NCI-H2227 (cell line): Measurements from ENCODE around the gene GLRA1.
"Not testable (repeated sequence)": the region's sequence is repeated elsewhere in the genome, so short reads cannot be mapped to it uniquely, and the experiment has no call there.

Experiments used
- DNase-seq: peaks from one replicate; lab custom pipeline; 2025; ENCODE audit not compliant: unreplicated experiment; lab: John Stamatoyannopoulos, UW

Gene GLRA1

DNA sequence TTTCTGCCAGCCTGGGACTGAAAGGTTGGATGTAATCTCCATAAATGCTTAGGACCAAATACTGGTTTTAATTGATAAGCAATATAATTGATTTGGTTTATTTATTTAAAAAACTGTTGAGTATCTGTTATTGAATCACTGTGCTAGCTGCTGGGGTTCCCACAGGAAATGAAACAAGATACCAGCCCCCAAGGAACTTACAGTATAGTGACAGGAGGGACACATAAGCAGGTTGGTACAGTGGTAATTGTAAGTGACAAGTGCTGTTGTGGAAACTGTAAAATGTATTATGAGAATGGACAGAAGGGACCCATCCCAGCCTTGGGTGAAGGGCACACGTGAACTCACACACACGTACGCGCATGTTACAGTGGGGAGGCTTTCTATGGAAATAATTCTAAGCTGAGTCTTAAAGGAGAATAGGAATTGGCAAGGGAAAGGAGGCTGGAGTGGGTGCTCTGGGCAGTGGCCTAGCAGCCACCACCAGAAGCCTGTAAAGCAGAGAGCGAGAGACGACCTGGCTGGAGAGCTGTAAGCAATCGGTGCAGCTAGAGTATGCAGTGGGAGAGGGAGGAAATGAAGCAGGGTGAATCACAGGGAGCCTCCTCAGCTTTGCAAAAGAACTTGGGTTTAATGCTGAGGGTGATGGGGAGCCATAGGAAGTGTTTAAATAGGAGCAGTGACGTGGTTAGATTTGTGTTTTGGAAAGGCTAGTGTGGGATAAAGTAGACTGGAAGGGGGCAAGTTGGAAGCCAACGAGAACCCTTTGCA, 39.3 kb downstream of the GLRA1 start:
- no peak for DNase-seq

DNA sequence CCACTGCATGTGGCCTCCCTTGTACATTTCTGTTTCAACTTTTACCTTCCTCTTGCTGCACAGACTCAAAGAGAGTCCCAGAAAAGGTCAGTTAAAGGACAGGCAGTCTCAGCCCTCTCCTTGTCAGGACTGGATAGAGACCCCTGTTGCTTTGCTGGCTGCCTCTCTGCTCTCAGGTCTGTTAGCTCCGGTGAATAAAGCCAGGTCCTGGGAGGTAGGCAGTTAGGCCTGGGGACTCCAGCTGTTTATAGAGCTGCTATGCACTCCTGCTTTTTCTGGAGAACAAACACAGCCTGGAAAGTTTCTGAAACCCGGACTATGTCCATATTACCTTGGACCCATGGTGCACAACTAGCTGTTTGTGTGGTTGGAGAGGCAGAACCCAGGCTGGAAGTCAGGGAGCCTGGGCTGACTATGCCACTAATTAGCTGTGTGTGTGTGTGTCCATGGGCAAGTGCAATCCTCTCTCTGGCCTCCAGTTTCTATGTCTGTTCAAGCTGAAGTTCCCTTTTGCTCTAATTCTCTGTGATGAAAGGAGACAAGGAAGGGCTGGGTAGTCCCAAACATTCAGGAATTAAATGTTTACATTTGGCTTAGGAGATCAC, 42.9 kb downstream of the GLRA1 start:
- DNase-seq, result no peak

DNA sequence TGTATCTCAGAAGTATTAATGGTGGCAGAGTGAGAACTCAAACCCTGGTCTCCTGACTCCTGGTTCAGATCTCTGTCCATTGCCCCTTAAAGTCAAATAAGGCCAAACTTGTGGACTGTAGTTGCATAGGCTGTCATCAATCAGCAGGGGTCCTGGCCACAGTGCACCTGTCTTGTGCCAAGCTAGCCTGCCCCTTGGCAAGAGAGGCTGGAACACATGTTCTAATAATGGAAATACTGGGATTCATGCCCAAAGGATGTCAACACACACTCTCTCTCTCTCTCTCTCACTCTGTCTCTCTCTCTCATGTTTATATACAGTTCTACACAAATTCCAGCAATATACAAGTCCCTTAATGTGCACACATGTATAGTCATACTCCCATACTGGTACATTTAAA, 44.3 kb downstream of the GLRA1 start:
- DNase-seq, result no peak

DNA sequence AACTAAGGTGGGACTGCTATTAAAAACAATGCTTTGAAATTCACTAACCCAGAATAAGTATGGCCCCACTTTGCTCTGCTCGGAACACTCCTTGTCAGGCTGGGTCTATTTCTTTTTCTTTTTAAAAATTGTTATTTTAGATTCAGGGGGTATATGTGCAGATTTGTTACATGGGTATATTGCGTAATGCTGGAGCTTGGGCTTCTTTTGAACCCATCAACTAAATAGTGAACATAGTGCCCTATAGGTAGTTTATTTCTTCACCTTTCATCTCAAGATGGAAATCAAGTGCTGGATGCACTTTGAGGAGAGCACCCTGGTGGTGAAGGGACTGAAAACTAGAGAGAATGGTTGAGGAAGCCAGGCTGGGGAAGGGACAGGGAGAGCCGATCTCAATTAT, 51.0 kb downstream of the GLRA1 start:
- no peak for DNase-seq

DNA sequence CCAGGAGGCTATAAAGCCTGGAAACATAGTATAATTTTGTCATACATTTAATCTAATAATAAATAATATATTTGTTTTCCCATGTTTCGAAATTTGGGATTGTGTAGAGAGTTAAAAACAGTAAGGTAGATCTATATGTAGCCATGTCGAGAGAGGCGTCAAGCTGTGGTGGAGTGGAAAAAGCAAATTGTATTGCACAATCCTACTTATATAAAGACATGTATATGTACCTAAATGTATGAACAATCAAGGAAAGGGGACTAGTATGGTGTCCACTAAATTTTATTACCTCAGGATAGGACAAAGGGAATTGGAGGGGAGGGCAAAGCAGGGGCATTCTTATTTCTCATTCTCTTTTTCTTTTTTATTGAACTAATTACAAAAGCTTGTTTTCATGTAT, 52.0 kb downstream of the GLRA1 start:
- DNase-seq, result no peak

DNA sequence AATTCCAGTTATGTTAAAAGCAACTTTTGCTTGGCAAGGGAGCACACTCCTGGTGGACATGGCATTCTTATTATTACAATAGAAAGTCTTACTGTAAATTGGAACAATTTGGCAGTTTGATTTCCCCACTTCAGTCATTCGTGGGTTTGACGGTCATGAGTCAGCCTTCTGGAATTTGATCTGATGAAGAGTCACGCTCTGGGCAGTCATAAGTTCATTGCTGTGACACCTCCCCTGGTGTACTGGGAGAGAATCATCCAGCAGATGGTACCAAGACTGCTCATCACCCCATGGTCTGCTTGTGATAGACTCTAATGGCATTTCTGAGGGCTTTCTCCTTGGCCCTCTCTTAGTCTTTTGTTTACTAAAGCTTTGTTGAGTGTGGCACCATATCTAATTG, 53.8 kb downstream of the GLRA1 start:
- no peak for DNase-seq

DNA sequence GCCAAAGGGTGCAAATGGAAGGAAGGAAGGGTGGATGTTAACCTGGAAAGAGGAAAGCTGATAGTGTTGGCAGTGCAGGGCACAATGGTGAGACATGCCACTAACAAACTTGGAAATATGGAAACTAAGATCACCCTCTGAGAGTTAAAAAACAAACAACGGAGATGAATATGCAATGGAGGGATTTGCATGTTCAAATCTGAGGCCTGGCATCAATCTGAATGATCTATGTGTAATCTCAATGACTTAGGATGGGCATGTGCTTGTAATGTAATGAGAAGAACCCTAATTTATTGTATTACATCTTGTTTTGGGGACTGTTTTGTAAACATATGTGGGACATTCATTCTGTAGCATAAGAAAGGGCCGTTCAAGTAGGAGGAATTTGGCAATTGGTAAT, 54.4 kb downstream of the GLRA1 start:
- no peak for DNase-seq

DNA sequence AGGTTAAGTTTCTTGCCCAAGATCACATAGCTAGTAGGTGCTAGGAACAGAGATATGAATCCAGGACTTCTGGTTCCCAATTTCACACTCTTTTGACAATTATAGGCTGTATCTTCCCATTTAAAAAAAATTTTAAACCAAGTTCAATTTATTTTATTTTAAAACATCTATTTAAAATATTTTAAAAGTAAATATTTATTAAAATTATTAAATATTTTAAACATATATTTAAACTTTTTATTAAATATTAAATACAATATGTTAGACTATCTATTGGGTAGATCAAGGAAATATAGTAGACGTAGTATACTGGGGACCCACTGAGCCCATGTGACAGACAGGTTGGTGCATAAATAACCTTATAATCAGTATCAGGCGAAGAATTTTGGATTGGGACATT, 54.8 kb downstream of the GLRA1 start:
- no peak for DNase-seq

DNA sequence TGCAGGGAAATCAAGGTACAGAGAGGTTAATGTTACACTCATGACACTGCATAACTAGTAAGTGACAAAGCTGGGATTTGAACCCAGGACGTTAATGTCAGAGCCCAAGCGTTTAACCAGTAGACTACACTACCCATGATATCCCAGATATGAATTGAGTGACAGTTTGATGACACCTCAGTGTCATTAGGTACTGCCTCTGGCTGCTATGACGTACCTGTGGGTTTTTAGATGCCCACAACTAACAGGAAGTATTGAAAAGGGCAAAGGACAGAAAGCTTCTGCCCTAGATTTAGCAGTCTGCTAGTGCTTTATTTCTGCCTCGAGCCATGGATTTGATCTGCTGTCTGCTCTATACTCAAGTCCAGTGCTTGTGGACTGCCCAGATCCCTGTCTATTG, 56.2 kb downstream of the GLRA1 start:
- no peak for DNase-seq

DNA sequence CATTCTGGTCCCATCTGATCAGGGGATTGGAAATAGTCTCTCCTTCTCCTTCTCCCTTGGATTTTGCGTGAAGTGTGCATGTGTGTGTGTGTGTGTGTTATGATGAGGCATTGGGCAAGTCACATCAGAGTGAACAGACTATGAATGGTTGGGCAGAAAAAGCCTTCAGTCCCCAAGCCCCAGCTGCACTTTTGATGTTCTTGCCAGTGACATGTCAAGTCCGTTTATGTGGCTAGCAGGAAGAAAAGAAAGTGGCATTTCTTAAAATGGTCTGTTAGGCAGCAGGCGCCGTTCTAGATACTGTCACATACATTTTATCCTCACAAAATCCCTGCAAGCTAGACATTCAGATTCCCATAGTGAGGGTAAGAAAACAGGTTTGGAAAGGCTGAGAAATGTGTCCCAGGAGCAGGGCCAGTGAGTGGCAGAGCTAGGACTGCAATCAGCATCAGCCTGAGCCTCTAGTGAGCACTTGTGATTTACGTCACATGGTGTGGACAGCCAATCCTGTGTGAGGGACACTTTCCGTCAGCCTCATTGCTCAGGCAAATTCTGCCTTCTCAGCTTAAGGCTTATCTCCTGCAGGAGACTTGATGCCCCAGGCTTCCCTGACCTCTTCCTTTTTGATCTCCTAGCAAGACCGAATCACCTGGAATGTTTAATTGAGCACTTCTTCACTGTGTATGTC, 60.4 kb downstream of the GLRA1 start:
- no peak for DNase-seq

DNA sequence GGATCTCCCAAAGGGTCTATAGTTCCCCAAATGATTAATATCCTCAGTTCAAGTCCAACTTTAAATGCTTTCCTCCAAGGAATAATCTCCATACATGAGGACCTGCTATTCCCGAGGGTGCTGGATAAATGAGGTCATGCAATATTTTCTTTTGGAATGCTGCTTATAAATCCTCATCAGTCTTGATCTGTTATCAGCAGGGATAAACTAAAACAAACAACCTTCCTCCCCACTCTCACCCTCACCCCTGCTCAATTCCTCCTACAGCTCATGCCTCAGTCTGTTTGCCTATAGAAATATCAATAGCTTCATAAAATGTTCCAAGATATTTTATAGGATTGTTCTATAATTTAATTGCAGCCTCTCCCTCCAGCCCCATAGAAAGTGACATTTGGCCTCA, 61.1 kb downstream of the GLRA1 start:
- DNase-seq, result no peak

DNA sequence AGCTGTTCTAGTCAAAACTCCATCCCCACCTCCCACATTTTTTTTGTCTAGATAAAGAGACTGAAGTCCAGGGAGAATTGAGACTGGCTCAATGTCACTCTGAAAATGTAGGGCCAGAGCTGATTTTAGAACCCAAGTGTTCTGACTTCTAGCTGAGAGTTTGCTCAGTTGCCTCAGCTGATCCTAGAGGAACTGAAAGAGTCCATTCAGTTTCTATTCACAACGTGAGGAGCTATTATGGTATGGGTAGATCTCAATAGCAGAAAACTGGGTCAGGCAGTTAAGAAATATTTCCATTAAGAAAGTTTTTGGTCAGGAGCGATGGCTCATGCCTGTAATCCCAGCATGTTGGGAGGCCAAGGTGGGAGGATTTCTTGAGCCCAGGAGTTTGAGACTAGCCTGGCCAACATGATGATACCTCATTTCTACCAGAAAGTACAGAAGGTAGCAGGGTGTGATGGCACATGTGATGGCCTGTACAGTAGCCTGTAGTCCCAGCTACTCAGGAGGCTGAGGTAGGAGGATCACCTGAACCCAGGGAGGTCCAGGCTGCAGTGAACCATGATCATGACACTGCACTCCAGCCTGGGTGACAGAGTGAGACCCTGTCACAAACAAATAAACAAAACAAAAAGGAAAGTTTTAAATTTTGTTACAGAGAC, 61.7 kb downstream of the GLRA1 start:
- no peak for DNase-seq

DNA sequence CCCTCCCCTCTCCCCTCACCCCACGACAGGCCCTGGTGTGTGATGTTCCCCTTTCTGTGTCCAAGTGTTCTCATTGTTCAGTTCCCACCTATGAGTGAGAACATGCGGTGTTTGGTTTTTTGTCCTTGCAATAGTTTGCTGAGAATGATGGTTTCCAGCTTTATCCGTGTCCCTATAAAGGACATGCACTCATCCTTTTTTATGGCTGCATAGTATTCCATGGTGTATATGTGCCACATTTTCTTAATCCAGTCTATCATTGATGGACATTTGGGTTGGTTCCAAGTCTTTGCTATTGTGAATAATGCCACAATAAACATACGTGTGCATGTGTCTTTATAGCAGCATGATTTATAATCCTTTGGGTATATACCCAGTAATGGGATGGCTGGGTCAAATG, 63.8 kb downstream of the GLRA1 start:
- not testable (repeated sequence) for DNase-seq

DNA sequence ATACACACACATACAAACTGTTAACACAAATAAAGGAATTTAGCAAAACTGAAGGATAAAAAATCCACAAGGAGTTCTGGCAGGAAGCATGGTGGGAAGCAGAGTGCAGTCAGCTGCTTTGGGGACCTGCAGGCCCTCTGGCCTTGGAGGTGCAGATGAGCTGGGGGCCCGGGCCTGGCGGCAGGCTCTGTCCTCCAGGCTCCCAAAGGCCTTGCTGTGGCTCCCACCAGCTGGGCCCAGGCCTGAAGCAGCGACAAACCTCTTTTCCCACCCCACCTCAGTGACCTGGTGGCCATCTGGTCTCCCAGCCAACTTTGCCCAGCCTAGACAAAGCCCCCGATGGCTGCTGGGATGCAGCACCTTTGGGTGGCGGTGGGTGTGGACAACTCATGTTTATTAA, 67.8 kb downstream of the GLRA1 start:
- DNase-seq, result no peak

DNA sequence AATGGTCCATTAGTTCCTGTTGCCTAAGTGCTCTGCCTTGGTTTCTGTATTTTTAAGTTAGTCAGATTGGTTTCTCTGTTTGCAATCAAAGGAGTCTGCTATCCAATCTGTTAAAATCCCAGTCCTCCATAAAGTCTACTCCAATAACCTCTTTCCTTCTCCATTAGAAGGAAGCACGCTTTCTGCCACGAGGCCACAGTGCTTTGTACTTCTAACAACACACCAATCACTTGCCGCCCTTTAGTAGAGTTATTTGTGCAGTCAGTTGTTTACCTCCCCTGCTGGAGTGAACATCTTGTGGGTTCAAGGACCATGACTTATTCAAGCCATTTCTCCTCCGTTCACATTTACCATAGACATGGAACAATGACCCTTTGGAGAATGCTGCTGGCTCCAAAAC, 69.0 kb downstream of the GLRA1 start:
- DNase-seq, result no peak

DNA sequence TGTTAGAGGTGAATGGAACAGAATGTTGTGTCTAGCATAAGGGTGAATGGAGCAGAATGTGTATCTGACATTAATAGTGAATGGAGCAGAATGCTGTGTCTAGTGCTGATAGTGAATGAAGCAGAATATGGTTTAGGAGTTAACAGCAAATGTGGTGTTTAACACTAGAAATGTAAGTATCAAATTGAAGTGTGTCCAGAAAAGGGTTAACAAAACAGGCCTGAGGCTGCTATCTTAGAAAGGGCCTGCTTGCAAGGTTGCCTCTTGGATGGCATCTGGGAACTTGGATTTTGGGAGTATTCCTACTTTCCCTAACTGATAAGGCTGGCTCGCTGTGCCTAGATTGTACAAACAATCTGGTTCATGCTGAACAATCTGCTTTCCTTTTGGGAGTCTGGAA, 76.8 kb downstream of the GLRA1 start:
- no peak for DNase-seq

DNA sequence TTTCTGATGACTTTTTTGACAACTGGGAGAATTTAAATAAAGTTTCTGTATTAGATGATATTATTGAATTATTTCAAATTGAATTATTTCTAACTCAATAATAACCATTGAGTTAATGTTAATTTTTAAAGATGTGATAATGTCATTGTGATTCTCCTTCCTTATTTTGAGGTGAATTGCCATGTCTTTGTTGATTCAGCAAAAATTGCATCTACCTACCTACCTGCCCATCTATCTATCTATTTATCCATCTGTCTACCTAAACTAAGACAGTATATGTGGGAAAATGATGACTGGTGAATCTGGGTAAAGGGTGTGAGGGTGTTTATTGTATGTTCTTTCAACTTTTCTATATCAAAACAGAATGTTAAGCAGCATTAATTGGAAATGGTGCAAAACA, 77.9 kb downstream of the GLRA1 start:
- no peak for DNase-seq

DNA sequence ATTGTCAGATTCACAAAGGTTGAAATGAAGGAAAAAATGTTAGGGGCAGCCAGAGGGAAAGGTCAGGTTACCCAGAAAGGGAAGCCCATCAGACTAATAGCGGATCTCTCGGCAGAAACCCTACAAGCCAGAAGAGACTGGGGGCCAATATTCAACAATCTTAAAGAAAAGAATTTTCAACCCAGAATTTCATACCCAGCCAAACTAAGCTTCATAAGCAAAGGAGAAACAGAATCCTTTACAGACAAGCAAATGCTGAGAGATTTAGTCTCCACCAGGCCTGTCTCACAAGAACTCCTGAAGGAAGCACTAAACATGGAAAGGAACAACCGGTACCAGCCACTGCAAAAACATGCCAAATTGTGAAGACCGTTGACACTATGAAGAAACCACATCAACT, 91.8 kb downstream of the GLRA1 start:
- not testable (repeated sequence) for DNase-seq

DNA sequence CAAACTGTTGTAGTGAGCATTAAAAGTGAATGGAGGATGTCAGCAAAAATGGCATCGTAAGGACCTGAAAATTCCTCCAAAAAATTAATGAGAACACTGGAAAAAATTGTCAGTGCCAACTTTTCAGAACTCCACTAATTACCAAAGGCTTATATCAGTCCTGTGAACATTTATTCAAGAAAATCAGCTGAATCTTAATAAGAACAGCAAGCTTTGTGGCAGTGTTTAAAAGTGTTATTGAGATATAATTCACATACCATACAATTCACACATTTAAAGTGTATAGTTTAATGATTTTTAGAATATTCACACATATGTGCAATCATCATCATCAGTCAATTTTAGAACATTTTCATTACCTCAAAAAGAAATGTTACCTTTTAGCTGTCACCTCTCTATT, 95.3 kb downstream of the GLRA1 start:
- no peak for DNase-seq

DNA sequence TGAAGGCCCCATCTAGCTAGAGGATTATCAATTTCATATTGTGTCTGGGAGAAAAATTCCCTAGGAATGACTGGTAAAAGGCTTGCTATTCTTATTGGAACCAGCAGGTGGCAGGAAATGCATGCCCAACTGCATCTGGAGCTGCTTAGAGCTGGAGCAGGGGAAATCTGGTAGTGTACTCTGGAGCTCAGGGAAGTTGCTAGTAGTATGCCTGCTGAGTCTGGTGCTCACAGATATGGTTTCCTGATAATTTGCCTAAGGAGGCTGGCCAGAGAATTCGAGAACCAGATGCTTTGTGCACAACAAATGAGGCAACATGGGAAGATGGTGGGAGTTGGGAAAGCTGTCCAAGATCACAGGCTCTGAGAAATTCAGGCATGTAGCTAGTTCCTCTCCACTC, 99.2 kb downstream of the GLRA1 start:
- DNase-seq, result peak; percentile 74

DNA sequence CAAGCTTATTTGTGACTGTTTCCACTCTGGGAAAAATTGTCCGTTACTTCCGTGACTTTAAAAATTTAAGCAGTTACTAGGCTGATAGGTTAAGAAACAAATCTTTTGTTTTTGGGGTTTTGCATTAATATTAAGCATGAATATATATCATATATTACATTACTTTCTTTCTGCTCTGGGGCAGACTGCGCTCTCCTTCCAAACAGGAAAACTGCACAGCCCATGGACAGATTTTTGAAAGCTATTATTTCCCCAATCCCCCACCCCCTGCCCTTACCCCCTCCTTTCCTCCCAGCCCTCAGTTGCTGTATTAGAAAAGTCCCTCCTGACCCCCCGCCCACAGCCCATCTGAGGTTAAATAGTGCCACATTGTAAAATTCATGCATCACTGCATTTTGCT, 102.5 kb downstream of the GLRA1 start:
- DNase-seq, result no peak

DNA sequence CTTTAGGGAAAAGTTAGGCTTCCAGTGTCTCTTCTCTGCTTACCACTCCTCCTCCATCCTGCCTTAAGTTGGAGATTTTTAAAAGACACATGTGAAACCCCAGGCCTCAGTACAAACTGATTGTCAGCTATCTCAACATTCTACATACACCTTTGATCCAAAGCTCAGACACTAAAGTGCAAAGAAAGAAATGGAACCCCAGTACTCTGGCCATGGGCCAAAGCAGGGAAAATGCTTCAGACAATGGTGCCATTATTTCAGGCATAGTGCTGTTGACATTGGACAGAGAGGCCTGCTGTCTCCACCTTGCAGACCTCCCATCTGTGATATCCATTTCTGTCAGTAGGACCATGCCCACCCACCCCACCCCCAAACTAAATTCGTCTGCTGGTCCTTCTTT, 103.7 kb downstream of the GLRA1 start:
- DNase-seq, result no peak
